GM20431 (cell line): Measurements from ENCODE around the gene AP1M1.

ENCODE experiments used
- in situ Hi-C: fragments of 300-500 bp; cut with MseI, MboI; formaldehyde crosslinking; loops from one replicate; pipeline ENCODE4 v1.15.0; 2020; ENCODE audit warnings: low sequenced_read_pairs; ENCODE audit not compliant: unreplicated experiment

Gene AP1M1

DNA sequence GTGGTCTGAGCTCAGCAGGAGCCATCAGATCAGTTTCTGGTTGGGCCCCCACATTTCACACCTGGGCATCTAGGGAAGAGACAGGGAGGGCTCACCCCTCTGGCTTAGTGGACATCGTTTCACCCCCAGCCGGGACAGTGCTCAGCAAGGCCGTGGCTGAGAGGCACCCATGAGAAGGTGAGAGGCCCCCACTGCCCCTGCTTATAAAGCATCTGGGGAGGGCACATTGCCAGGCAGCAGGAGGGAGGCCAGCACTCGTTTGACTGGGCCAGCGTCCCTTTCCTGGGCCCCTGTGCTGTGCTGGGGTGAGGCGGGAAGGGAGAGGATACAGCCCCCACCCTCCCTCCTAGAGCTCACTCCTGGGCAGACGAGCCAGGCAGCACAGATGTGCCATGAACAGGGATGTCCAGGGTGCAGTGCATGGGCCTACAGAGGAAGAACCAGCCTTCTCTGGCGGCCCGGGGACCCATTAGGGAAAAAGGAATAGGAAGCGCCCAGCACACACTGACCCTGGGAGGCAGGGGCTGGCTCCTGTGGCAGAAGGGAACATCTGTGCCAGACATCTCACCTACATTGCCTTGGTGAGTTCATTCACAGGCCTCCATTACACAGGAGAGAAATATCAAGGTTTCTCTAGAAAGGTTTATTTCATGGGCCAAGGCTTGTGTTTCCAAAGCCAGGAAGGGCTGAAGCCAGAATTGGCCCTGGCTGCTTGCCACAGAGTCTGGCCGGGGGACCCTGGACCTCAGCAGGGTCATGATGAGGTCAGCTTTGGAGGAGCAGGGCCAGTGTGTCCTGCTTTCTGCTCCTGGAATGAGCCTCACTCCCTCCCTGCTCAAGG is 7.7 kb downstream of the AP1M1 start:
- in situ Hi-C loops, result no loop called here

DNA sequence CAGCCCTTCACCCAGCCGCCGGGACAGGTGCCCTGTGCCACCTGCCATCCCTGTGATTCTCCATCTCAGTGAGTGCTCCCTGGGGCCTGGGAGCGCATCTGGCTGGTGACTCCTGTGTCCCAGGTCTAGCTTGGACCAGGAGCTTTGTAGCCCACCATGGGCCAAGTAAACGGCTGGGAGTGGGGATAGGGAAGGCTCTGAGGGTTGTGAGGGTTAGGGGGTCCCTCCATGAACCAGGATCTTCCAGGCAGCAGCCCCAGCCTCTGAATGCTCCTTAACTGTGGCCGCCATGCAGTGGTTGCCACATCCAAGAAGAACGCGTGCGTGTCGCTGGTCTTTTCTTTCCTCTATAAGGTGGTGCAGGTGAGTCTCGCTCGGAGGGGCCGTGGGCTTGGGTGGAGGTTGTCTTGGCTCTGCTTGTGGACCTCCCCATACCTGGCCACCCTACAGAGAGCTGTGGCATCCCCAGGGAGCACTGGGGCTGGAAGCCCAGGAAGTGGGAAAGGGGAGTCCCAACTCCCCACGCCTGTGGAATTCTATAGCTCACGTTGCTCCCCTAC is 8.4 kb downstream of the AP1M1 start:
- in situ Hi-C loops, result no loop called here

DNA sequence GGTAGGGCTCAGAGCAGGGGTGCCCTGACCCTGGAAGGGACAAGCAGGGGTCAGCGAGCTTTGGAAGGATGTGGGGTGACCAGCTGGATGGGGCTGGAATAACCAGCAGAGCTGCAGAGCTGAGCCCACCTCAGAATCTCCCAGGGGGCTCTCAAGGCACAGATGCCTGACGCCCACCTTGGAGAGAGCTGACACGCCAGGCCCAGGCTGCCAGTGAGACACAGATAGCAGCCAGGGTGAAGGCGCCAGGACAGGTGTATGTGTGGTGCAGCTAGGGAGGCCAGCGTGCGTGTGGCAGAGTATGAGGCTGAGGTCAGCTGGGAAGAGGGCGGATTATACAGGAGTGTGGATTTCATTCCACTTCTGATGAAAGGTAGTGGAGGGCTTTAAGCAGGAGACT is 8.9 kb downstream of the AP1M1 start:
- in situ Hi-C loops, result no loop called here

DNA sequence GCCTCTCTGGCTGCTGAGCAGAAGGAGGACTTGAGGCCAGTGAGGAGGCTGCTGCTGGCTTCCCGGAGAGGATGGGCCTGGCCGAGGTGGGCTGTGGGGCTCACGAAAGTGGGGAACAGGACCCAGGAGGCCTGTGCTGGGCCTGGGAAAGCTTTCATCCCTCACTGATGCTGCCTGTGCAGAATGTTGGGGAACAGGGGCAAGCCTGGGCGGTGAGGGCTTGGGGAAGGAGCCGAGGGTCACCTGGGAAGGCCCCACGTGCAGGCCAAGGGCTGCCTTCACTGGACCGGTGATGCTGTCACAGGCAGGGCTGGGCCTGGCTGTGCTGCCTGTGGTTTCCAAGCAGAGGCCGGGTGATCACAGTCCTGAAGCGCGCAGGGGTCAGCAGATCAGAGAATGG is 9.4 kb downstream of the AP1M1 start:
- in situ Hi-C loops, result no loop called here

DNA sequence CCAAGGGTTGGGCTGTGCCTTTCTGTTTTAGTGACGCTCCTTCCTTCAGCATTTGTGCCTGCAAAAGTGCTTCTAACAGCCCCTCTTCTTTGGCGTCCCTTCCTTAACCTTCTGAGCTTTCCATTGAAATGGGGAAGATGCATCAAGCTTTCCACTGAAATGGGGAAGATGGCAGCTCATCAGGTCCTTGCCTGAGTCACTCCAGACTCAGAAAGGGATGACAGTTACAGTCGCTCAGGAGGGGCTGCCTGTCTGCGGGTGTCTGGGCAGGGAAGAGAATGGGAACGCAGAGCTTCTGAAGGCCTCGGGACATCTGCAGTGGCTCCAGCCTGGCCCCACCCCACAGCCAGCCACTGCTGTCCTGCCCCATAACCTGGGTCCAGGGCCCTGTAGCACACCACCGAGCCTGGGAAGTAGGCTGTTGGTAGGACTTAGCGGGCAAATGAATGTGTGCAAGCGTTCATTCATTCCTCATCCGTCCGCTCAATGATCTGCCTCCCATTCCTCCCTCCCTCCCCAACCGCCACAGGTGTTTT is 9.8 kb downstream of the AP1M1 start:
- in situ Hi-C loops, result no loop called here

DNA sequence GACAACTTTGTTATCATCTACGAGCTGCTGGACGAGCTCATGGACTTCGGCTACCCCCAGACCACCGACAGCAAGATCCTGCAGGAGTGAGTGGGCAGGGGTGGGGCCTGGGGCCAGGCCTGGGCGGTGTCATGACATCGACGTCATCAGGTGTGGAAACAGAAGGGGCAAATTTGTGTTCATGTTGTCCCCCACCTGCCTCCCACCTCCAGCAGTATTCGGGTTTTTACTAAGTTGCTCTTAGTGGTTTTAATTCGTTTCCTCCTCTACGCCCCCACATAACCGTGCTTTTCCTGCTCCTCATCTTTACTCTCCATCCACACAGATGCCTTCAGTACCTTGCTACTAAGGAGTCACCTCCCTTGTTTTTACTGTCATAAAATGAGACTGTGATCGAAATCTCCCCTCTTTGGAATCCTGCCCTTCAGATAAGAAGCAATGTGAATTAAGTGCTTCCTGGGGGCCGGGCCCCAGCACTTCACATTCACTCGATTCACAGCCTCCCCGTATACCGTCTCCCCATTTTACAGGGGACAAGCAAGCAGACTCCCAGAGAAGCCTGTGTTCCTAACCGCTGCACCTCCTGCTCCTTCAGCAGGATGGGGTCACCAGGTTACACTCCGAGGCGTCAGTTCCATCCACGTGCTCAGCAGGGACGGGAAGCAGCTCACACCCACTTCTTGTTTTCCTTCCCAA is 10.5 kb downstream of the AP1M1 start:
- in situ Hi-C loops, result no loop called here

DNA sequence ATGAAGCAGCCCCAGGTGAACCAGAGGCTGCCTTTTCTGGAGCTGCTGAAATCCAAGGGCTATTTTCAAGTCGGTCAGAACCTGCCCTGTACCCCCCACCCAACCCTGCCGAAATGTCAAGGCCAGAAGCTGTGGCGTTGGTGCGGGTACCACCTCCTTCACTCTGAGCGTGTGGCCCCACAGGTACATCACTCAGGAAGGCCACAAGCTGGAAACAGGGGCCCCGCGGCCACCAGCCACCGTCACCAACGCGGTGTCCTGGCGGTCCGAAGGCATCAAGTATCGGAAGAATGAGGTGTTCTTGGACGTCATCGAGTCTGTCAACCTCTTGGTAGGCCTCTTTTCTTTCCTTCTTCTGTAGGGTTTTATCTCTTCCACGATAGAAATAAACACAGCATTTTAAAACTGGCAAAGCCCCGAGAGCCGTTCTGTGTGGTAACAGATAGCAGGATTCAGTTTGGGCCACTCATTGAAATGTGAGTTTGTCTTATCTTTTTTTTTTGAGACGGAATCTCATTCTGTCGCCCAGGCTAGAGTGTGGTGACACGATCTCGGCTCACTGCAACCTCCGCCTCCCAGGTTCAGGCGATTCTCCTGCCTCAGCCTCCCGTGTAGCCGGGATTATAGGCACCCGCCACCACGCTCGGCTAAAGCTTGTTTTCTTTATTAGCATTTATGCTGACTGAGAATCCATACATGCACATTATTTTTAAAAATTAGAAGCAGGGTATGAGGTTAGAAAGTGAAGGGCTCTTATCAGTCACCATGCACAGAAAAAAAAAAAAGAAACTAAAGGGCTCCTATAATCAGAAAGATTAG is 11.3 kb downstream of the AP1M1 start:
- in situ Hi-C loops, result no loop called here

DNA sequence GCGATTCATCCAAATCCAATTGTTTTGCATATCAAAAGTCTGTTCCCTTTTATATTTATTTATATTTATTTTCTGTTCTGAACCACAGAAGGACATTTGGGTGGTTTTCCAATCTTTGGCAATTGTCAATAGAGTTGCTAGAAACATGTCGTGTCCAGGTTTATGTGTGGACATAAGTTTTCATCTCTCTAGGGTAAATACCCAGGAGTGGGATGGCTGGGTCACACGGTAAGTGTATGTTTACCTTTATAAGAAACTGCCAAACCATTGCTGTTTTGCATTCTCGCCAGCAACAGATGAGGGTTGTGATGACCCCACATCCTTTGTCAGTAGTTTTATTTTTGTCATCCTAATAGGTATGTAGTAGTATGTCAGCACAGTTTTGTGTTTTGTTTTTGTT is 12.5 kb downstream of the AP1M1 start:
- in situ Hi-C loops, result no loop called here

DNA sequence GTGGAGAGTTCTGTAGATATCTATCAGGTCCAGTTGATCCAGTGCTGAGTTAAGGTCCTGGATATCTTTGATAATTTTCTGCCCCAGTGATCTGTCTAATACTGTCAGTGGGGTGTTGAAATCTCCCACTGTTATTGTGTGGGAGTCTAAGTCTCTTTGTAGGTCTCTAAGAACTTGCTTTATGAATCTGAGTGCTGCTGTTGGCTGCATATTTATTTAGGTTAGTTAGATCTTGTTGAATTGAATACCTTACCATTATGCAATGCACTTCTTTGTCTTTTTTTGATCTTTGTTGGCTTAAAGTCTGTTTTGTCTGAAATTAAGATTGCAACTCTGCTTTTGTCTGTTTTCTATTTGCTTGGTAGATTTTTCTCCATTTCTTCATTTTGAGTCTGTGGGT is 15.4 kb downstream of the AP1M1 start:
- in situ Hi-C loops, result no loop called here

DNA sequence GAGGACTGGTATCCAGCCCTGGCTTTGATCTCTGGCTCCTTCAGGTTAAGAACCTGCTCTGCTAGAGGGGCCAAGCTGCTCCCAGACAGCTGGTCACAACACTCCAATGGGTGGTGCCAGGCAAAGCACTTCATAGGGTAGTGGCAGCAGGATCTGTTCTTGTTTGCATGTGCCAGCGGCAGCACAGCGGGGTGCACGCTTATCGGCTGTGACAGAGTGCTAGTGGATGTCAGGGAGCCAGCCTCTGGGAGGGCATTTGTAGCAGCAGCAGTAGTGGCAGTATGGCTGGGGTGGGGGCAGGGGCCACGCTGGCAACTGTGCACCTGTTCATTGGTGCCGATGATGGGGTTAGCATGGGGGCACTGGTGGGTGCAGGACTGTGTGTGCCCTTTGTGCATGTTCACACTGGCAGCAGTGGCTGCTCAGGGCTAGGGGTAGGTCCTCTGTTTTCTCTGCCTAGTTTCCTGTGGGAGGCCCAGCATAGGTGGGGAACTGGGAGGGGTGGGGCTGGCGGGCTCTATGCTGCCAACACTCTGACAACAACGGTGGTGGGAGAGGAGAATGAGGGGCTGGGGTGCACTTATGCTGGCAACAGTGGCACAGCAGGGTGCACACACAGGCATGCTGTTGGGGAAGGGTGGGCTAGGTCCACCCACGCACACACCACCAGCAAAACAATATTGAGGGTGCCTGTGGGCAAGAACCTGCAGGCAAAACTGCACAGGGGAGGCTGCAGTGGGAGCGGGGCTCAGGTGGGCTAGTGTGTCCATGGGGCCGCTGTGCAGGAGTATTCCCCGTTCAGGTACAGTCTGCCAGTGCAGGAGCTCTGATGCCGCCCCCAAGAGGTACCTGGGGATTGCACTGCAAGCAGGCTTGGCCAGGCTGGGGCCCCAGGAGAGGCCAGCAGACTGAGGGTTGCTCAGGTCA is 19.3 kb downstream of the AP1M1 start:
- in situ Hi-C loops, result no loop called here

DNA sequence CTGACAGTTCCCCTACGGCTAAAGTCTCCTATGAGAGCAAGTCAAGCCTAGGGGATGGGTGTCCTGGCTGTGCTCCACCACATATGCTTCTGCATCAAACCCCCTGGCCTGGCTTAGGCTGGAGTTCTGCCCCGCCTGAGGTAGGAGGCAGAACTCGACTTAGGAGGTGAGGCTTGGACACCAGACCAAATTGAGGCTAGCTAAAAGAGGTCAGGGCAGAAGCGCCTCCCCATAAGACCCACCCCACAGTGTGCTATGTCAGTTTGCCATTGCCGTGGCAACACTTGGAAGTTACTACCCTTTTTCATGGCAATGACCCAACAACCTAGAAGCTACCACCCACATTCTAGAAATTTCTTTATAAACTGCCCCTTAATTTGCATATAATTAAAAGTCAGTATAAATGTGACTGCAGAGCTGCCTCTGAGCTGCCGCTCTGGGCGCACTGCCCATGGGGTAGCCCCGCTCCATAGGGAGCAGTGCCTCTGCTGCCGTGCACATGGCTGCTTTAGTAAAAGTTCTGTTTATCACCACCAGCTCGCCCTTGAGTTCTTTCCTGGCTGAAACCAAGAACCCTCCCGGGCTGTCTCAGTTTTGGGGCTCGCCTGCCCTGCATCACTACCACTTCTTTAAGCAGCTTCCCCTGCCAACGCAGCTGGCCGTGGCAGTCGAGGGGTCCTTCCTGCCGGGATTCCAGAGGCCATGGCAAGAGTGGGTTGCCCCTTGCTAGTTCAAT is 20.2 kb downstream of the AP1M1 start:
- in situ Hi-C loops, result no loop called here

DNA sequence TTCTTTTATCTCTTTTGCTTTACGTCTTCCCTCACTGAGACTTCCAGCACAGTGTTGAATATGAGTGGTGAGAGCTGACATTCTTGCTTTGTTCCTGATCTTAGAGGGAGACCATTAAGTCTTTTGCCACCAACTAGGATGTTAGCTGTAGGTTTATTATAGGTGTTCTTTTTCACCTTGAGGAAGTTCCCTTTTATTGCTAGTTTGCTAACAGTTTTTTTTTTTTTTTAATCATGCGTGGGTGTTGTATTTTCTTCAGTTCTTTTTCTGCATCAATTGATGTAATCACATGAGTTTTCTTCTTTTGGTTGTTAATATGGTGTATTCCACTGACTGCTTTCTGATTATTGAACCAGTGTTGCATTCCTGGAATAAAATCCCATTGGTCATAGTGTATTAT is 21.1 kb downstream of the AP1M1 start:
- in situ Hi-C loops, result no loop called here

DNA sequence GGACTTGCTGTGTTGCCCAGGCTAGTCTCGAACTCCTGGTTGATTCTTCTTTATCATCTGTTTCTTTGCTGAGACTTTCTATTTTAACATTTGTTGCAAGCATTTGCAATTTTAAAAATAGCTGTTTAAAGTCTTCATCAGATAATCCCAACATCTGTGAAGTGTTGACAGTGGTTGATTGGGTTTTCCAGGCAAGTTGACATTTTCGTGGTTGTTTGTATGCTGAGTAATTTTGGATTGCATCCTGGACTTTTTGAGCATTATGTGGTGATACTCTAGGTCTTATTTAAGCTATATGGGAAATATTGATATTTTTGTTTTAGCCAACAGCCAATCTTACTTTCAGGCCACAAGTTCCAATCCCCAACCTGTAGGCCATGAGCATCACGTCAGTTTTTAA is 25.1 kb downstream of the AP1M1 start:
- in situ Hi-C loops, result no loop called here

DNA sequence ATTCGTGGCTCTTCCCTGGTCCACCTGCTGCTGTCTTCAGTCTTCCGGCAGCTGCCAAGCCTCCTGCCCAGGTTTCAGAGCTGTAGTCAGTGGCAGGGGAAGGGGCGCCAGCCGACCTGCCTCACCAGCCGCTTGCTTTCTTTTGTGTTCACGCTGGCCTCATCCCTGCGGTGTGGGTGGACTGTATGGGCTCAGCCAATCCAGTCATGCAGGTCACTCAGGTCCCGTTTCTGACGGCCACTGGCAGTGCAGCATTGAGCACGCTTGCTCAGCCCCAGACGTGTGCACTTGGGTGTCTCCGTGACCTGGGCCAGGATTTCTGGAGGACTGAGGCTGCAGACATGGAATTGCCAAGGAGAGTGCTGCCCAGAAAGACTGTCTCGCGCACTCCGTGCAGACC is 26.0 kb downstream of the AP1M1 start:
- in situ Hi-C loops, result no loop called here

DNA sequence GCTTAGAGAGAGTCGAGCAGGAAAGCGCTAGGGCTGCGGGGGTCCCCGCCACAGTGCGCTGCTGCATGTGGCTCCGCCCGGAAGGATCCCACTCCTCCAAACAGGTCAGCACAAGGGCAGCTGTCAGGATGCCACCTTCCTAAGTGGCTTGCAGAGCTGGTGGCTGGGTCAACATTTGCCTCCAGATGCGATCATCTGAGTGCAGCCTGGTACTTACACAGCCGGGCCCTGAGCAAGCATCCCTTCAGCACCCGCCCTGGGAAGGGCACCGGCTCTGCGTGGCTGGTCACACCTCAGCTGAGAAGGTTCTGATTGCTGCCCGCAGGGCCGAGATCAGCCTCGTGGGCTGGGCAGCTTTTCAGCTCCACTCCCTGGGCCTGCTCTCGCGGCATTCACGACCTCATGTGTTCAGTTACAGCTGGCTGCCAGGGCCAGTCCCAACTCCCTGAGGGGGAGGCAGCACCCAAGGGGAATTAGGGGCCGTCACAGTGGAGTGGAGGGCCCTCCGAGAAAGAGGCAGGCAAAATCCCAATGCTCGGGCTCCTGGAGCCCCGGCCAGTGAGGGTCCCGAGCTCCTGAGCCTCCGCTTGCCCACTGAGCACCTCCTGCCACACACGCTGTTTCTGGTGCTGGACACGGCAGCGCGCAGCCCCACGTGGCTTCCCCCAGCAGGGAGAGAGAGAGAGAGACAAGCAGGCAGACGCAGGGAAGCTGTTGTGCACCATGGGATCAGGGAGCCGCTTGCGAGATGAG is 26.8 kb downstream of the AP1M1 start:
- in situ Hi-C loops, result no loop called here

DNA sequence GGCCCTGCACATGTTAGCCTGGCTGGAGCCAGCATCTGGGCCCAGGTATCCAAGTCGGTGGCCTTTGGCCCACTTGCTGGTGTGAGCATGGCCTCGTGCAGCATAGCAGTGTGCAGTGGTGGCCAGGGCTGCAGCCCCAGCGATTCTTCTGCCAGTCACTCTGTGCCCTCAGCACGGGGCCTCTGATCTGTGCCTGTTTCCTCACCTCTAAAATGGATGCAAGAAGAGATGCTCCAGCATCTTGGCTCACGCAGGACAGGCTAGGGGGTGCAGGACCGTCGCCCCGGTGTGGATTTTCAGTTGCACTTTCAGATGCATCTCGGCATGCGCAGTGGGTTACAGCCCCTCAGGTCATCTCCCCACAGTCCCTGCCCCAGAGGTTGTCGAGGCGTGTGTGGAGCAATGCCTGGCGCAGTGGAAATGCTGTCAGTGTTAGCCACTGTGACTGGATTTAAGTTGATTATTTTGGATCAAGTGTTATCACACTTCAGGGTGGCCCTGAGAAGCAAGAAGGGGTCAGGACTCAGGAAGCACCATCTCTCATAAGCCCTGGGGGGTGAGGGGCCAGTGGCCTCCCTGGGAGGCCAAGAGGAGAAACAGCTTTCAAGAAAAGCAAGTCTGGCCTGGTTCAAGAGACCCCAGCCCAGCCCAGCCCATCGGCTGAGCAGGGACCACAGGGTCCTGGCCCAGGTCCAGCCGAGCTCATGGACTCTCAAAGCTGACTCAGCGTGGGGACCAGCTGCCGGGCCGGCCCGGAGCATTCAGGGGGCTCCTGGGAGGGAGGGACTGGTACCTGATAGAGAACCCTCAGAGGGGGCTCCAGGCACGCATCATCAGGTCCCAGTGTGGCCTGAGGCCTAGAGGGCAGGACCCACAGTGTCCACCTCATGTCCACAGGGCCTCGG is 27.8 kb downstream of the AP1M1 start:
- in situ Hi-C loops, result no loop called here

DNA sequence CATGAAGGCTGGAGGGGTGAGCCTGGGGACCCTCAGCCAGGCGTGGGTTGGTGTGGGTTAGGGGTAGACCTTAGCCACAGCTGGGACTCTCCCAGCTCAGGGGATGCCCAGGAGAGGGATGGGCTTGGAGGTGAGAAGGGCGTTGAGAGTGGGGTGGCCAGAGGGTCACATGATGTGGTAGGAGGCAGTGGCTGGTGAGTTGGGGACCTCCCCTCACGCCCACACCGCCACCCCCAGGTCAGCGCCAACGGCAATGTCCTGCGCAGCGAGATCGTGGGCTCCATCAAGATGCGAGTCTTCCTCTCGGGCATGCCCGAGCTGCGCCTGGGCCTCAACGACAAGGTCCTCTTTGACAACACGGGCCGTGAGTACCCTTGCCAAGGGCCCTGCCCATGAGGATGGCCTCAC is 28.5 kb downstream of the AP1M1 start:
- in situ Hi-C loops, result no loop called here
